ENCODE measurements around the gene POLR1G. TPM values are rescaled to one million over a fixed set of nuclear protein-coding genes. Genes with fewer than 3 reads are reported as not detected.
A peak's percentile ranks its signal among the peaks of the same experiment; 100 is the strongest.

Gene POLR1G
- total and polyA plus RNA-seq, 2 donors (not counting 3 experiments of a cell fraction or from before 2014, with no cell fraction given) = 6.6 to 19.5 TPM

- Histone ChIP-seq H4K20me1 (replicated peaks; ENCODE audit: control insufficient read depth, extremely low read depth, insufficient read depth, low read length) (no peaks in the 10 kb centered on the region), H3K9ac (replicated peaks; ENCODE audit: extremely low read depth, insufficient read depth, low read length) (peak overlapping the region; percentile 82), H3K27me3 (ENCODE audit: control insufficient read depth in 2 of 2, insufficient read depth in 2 of 2, low read length in 2 of 2) (no peaks in the 10 kb centered on the region), H3K4me2 (ENCODE audit: insufficient read depth, low read length) (peak overlapping the region; percentile 56), H3K27ac (ENCODE audit: insufficient read depth, low read depth, low read length) (peak overlapping the region; percentile 88), H3K9me1 (replicated peaks; ENCODE audit: control insufficient read depth, extremely low read depth, insufficient read depth, low read length) (no peaks in the 10 kb centered on the region), H2AFZ (ENCODE audit: low read depth, low read length) (no peak overlapping the region), H3K9me3 (replicated peaks; ENCODE audit: control insufficient read depth, insufficient read depth, low read length) (no peaks in the 10 kb centered on the region), H3K4me1 (ENCODE audit: control insufficient read depth, extremely low read depth, insufficient read depth, low read length) (peaks cover 27% of the 10 kb centered on the region), H3K79me2 (ENCODE audit: control insufficient read depth, insufficient read depth, low read length) (peaks cover 61% of the 10 kb centered on the region), H3K4me3 (replicated peaks in 1 of 3; ENCODE audit: insufficient read depth in 1 of 3, low read depth in 1 of 3, low read length in 3 of 3) (peak overlapping the region; percentile 73 to 83 (median 81)), H3K36me3 (ENCODE audit: control insufficient read depth in 2 of 2, extremely low read depth in 1 of 2, insufficient read depth in 2 of 2, low read length in 2 of 2) (no peaks in the 10 kb centered on the region)
- FAIRE-seq (peak; percentile 83), DNase-seq (ENCODE audit: low read depth, low spot score) (peak; percentile 58)
- CTCF ChIA-PET = interaction anchor here (0.6 to 6.6 kb wide), 13 partner anchors 9 to 81 kb away, joined by 3 to 101 read pairs (median 6); partner anchors contain the start of gene ERCC1
- TF ChIP-seq CTCF (IDR thresholded peaks at IDR 0.05; ENCODE audit: extremely low read depth in 1 of 2, insufficient read depth in 1 of 2, low read depth in 1 of 2, low read length in 2 of 2) = peak; percentile 66 to 72
- TF ChIP-seq MYC (IDR thresholded peaks at IDR 0.05; ENCODE audit: low read depth, low read length) = no peak
- dilution Hi-C loops (cut with MboI; ENCODE audit: extremely low pct_ligation_motif_present, low sequenced_read_pairs) = no loop called here
- intact Hi-C loops (cut with micrococcal nuclease) = no loop called here
- BruUV-seq (replicated peaks) = no TSS peak
- POLR2A ChIA-PET = no interaction called here
These were observed 2.5 kb upstream of the POLR1G start for GRCh38 chr19:45403781-45404556.
